Fibroblast of peridontal ligament (primary cell): Measurements from ENCODE around the gene HMSD.
"Not testable (repeated sequence)": the region's sequence is repeated elsewhere in the genome, so short reads cannot be mapped to it uniquely, and the experiment has no call there.

Experiments used
- DNase-seq: peaks from one replicate; pipeline ENCODE4 v3.0.0-alpha.2; 2010; ENCODE audit errors: extremely low read depth

Gene HMSD

DNA sequence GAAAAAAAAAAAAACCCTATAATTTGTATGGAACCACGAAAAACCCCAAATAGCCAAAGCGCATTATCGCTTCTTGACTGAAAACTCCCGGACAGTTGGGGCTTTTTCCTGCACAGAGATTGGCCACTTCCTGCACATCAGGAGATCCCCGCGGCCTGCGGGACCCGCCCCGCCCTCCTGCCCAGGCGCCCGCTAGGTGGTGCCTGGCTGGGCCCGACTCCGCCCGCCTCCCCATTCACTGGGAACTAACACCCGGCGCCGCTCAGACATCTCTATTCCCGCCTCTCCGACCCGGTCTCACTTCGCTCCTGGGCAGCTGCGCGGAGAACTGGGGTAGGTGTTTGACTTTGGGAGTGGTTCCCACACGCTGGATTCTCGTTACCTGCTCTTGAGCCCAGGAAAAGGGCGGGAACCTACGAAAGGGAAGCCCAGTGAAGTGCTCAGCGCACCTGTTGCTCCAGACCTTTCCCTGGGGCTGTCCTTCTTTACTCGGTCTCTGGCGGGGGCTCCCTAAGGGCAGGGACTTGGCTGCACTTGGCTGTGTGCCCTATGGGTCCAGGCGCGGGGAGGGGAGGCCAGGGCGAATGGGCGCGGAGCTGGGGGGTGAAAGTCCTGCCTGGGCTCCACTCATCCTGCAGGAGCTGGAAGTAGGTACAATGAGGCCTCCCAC is at the start of gene HMSD:
HMSD (plus strand) TSS at position 234 of the 670 bp plus-strand sequence. CDS start 4,155 bp downstream, outside the sequence.
- no peak for DNase-seq

DNA sequence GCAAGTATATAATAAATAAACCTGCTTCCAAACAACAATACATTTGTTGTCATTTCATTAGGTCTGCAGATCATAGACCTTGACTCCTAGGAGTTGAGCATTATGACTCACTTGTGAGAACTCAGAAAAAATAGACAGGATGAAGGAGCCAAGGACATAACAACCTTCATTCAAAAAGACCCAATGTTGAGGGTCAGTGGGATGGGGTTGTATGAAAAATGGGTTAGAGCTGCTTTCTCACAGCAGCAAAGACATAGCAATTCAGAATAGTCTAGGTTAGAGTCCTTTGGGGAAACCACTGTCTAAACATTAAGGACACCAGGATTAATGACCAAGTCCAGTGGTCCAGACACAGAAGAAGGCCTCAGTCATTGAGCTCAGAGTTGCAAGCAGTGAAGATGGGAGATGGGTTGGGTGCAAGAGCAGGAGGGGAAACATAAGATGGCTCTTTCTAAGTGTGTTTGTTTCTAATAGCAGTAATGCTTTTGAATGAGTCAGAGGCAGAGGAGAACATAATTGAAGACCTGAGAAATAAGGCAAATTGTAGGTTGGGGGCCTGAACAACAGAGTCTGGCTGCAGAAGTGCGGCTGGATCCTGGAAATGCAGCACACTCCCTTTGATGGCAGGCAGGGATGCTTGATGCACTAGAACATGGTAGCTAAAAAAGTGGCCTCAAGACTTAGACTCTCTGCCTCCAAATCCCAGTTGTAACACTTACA is 45.1 kb upstream of the HMSD start:
- DNase-seq, result no peak

- no peak for DNase-seq
Observed at GRCh38 chr18:63904694-63905093, 44.4 kb upstream of the HMSD start.

DNA sequence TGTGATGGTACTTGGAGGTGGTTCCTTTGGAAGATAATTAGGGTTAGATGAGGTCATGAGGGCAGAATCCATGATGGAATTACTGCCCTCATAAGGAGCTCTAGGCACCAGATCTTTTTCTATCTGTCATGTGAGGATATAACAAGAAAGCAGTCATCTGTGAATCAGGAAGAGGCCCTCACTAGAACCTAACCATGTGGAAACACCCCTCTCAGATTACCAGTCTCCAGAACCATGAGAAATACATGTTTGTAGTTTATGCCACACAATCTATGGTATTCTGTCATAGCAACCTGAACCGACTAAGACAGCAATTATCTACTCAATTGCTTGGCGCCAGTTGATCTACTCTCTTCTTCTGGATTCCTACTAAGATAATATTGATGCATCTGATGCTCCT is 43.7 kb upstream of the HMSD start:
- DNase-seq, result no peak

- no peak for DNase-seq
Observed at GRCh38 chr18:63906056-63906455, 43.0 kb upstream of the HMSD start.

GRCh38 chr18:63907664-63908063 is 41.4 kb upstream of the HMSD start, which contains the start of gene SERPINB10:
TSS of gene SERPINB10 (plus strand) at chr18:63907958. CDS start at chr18:63915511, 7,553 bp downstream.
- no peak for DNase-seq

GRCh38 chr18:63908858-63909257 is 40.2 kb upstream of the HMSD start:
- DNase-seq, result no peak

- no peak for DNase-seq
Observed at GRCh38 chr18:63909870-63910269, 39.2 kb upstream of the HMSD start.

DNA sequence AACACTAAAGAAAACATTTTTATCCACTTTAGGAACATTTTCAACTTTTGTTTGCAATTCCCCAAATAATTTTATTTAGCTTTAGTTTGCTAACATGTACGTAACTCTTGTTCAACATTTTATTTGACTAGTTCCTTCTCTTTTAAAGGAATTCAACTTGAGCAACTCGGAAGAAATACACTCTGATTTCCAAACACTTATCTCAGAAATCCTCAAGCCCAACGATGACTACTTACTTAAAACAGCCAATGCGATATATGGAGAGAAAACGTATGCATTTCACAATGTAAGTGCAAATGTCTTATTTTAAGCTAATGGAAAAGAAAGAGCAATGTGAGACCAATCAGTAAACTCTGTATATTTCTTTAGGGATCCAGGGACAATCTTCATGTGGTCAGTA is 31.3 kb upstream of the HMSD start:
- DNase-seq, result no peak

GRCh38 chr18:63922049-63922448 is 27.1 kb upstream of the HMSD start:
- no peak for DNase-seq

GRCh38 chr18:63924551-63924950 is 24.6 kb upstream of the HMSD start:
- no peak for DNase-seq

DNA sequence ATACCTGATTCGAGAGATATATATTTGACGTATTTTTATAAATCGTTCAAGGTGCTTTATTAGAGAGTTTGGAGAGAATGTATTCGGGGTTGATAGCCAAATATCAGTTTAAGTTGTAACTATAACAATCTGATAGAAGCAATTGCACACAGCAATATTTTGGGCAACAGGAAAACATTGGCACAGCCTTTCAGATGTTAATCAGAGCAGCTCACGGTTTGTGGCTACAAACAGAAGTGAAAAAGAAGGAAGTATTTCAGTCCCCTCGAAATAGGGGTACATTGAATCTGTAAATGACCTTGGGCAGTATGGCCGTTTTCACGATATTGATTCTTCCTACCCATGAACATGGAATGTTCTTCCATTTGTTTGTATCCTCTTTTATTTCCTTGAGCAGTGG is 20.8 kb upstream of the HMSD start:
- DNase-seq, result no peak

- not testable (repeated sequence) for DNase-seq
Observed at GRCh38 chr18:63929369-63929768, 19.7 kb upstream of the HMSD start.

- DNase-seq, result no peak
Observed at GRCh38 chr18:63930773-63931354, 18.2 kb upstream of the HMSD start.

DNA sequence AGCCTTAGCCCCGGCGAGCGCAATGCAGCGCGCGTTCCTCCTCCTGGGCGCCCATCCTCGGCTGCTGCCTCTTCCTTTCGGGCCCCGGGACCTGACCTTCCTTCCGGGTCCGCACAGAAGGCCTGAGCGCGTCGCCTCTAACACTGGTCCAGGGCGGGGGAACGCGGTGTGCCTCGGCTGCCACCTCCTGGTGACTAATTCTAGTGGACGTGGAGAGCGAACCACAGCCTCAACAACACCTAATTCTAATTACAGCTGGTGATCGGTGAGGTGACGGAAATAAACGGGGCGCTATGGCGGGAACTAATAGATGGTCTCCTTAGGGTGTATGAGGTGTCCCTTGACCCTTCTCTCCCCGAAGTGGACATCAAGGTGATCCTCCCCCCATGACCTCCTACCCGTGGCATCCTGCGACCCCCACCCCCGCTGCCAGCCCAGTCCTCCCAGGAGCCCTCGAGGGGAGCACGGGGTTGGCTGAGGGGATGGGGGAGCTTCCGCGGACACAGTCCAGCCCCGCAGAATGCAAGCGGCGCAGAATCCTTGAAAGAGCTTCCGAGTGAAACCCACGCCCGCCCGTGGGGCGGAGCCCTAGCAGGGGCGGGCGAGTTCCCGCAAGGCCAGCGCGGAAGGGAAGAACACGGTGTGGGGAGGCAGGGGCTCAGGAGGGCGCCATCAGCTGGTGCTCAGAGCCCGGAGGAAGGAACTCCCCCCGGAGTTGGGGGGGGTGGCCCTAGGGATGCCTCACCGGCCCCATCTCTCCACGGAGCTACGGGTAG is 12.8 kb upstream of the HMSD start:
- DNase-seq, result peak; percentile 43

DNA sequence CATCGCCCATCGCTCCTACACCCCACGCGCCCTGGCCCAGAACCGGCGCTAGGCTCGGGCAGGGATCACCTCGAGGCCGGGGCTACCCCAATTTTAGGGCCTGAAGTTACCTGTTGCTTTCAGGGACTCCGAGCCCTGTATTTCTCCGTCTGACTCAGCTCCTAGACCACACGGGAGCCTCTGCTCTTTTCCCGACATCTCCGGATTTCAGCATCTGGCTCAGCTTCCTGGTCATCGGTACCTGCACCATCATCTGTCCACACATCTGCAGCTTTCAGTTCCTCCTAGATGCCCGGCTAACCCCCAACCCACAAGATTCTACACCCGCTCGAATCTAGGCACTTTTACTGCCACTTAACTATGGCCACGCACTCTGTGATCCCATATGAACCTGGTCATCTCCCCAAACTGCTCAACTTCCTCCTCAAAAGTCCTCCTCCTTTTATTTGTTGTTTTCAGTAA is 12.1 kb upstream of the HMSD start:
- no peak for DNase-seq

DNA sequence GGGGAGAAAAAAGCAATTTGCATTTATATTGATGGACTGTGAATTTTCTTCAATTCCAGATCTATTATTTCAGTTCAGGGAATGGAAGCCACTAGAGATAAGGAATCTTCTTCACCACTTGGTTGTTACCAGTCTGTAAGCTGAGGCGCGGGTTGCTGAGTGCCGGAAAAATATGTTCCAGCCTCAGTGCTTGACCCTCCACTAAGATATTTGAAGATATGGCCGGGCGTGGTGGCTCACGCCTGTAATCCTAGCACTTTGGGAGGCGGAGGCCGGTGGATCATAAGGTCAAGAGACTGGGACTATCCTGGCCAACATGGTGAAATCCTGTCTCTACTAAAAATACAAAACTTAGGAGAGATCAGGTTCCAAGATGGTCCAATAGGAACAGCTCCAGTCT is 9.1 kb upstream of the HMSD start:
- DNase-seq, result no peak

DNA sequence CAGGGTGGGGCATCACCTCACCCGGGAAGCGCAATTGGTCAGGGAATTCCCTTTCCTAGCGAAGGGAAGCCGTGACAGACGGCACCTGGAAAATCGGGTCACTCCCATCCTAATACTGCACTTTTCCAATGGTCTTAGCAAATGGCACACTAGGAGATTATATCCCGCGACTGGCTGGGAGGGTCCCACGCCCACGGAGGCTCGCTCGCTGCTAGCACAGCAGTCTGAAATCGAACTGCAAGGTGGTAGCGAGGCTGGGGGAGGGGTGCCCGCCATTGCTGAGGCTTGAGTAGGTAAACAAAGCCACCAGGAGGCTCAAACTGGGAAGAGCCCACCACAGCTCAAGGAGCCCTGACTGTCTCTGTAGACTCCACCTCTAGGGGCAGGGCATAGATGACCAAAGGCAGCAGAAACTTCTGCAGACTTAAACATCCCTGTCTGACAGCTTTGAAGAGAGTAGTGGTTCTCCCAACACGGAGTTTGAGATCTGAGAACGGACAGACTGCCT is 8.5 kb upstream of the HMSD start:
- not testable (repeated sequence) for DNase-seq

- DNase-seq, result no peak
Observed at GRCh38 chr18:63947051-63947790, 1.9 kb upstream of the HMSD start.

DNA sequence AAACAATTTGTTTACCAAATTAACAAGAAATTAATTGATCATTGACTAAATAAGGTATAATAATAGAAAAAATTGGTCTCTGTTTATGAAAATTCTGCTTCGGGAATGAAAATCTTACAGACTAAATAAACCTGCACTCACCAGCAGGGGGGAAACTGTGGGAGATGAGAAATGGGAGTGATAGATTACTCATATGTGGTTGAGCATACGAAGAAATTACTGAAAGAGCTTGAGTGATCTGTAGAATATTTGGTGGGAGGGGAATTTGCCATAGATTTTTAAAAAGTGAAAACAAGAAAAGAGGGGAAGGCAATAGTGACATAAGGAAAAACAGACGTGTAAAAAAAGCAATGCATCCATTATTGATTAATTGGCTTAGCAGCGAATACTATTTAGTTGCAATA is 2.2 kb downstream of the HMSD start:
- no peak for DNase-seq

DNA sequence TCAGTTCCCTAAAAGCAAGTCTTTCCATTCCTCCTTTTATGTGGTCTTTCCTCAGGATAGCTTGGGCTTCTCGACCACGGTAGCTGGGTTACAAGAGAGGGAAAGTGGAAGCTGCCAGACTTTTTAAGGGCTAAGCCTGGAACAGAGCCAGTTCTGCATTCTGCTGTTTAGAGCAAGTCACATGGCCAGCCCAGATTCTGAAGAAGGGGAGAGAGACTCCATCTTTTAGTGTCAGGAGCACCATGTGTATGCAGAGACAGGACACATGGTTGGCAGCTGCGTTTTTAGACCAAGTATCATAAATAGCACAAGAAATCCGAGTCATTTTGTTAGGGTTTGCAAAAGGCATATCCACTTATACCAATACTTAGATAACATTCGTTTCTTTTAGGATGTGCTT is 4.7 kb downstream of the HMSD start:
- no peak for DNase-seq
